HCT116 (cell line): ENCODE measurements around the gene SCFD2. TPM values are rescaled to one million over a fixed set of nuclear protein-coding genes. Genes with fewer than 3 reads are reported as not detected.

Experiments
- ATAC-seq: fragments of 200-7000 bp; cut with Tn5 transposase; 2 replicates; pipeline ENCODE4 v1.9.1; 2020; ENCODE audit warnings: mild to moderate bottlenecking, moderate library complexity
- BruUV-seq: library from RNA; stranded (reverse); fragments of 400-500 nt; replicated peaks from 2 replicates; lab custom pipeline; 2021; lab: Mats Ljungman, UMichigan
- CTCF ChIA-PET: fragments of 300-600 bp; sonication (Branson Sonifier 250); formaldehyde crosslinking; loops from one replicate; lab custom pipeline; 2021; ENCODE audit warnings: antibody characterized with exemption; lab: Charles Lee
- POLR2A ChIA-PET: fragments of 300-600, 350-600 bp; sonication (Branson Sonifier 250); formaldehyde crosslinking; loops from one replicate; lab custom pipeline; 2021; ENCODE audit warnings: antibody characterized with exemption; lab: Charles Lee
- RAD21 ChIA-PET, 2 experiments: fragments of 300-600 bp; sonication (Branson Sonifier 250); formaldehyde crosslinking; loops; one replicate each; lab custom pipeline; 2023; ENCODE audit warnings: low total read pairs in 2 of 2; ENCODE audit not compliant: uncharacterized antibody in 2 of 2, unreplicated experiment in 2 of 2, low non-redundant PET in 1 of 2; lab: Charles Lee
- DNase-seq: peaks from one replicate; pipeline ENCODE4 v3.0.0-alpha.2; 2010; ENCODE audit warnings: low read depth, low spot score
- H2AFZ ChIP-seq: fragments of 200-600 bp; shearing (Covaris generic), sonication (generic); 2 replicates; pipeline ENCODE4 v1.6.1; 2017; ENCODE audit warnings: low read depth, mixed run types, mixed read lengths, antibody characterized with exemption, low read length; ENCODE audit not compliant: poor library complexity, severe bottlenecking
- H3K27ac ChIP-seq: 2 replicates; pipeline ENCODE4 v1.5.1; 2012; ENCODE audit warnings: low read depth, low read length
- H3K27me3 ChIP-seq: fragments of 200-600 bp; sonication (generic); 2 replicates; pipeline ENCODE4 v1.6.1; 2016; ENCODE audit warnings: mixed run types, low read length, mixed read lengths; ENCODE audit not compliant: insufficient read depth
- H3K36me3 ChIP-seq, 2 experiments: fragments of 200-500 bp in 1 of 2; fragments of 200-600 bp in 1 of 2; sonication (Bioruptor generic) in 1 of 2; sonication (generic) in 1 of 2; 2 replicates each; pipeline versions ENCODE4 v1.5.1 to v1.6.1; 2014 to 2016; ENCODE audit warnings: low read length in 2 of 2, inconsistent platforms in 1 of 2, mixed read lengths in 1 of 2, mixed run types in 1 of 2; ENCODE audit not compliant: insufficient read depth in 2 of 2, control insufficient read depth in 1 of 2
- H3K4me1 ChIP-seq, 2 experiments: fragments of 200-600 bp in 1 of 2; sonication (generic) in 1 of 2; 2 replicates each; pipeline versions ENCODE4 v1.5.1 to v1.6.1; 2012 to 2017; ENCODE audit warnings: low read length in 2 of 2, inconsistent platforms in 1 of 2, mild to moderate bottlenecking in 1 of 2, mixed read lengths in 1 of 2, mixed run types in 1 of 2, moderate library complexity in 1 of 2; ENCODE audit not compliant: insufficient read depth in 2 of 2, control insufficient read depth in 1 of 2
- H3K4me2 ChIP-seq: fragments of 200-600 bp; sonication (generic); 2 replicates; pipeline ENCODE4 v1.6.1; 2017; ENCODE audit warnings: mixed run types, low read length, mixed read lengths
- H3K4me3 ChIP-seq, 2 experiments: fragments of 200-600 bp in 1 of 2; sonication (generic) in 1 of 2; replicated peaks in 1 of 2; 2 replicates each; pipeline ENCODE4 v1.5.1; 2011 to 2016; ENCODE audit warnings: low read length in 2 of 2, control low read depth in 1 of 2, low read depth in 1 of 2, mild to moderate bottlenecking in 1 of 2, mixed read lengths in 1 of 2, mixed run types in 1 of 2
- H3K79me2 ChIP-seq: fragments of 200-600 bp; sonication (generic); 2 replicates; pipeline ENCODE4 v1.6.1; 2017; ENCODE audit warnings: mild to moderate bottlenecking, mixed run types, low read length, moderate library complexity, mixed read lengths; ENCODE audit not compliant: insufficient read depth
- H3K9ac ChIP-seq: fragments of 200-600 bp; sonication (generic); 2 replicates; pipeline ENCODE4 v1.6.1; 2016; ENCODE audit warnings: low read length, mixed read lengths
- H3K9me2 ChIP-seq: fragments of 200-600 bp; sonication (generic), shearing (Covaris generic); 2 replicates; pipeline ENCODE4 v1.6.1; 2017; ENCODE audit warnings: mixed run types, mild to moderate bottlenecking, moderate library complexity; ENCODE audit not compliant: insufficient read depth
- H3K9me3 ChIP-seq, 2 experiments: fragments of 200-500 bp in 1 of 2; fragments of 200-600 bp in 1 of 2; sonication (Bioruptor generic) in 1 of 2; sonication (generic) in 1 of 2; 2 replicates each; pipeline ENCODE4 v1.6.1; 2014 to 2017; ENCODE audit warnings: low read length in 2 of 2, mixed read lengths in 2 of 2, inconsistent platforms in 1 of 2, low read depth in 1 of 2, mild to moderate bottlenecking in 1 of 2, mixed run types in 1 of 2, moderate library complexity in 1 of 2; ENCODE audit not compliant: control insufficient read depth in 1 of 2, insufficient read depth in 1 of 2
- H4K20me1 ChIP-seq: fragments of 200-600 bp; sonication (generic), shearing (Covaris generic); 2 replicates; pipeline ENCODE4 v1.6.1; 2017; ENCODE audit warnings: mixed run types, mild to moderate bottlenecking, moderate library complexity; ENCODE audit not compliant: insufficient read depth
- CEBPB ChIP-seq: IDR thresholded peaks from 2 replicates; pipeline ENCODE4 v1.6.1; 2012; ENCODE audit warnings: low read depth
- RAD21 ChIP-seq: IDR thresholded peaks from 2 replicates; pipeline ENCODE4 v1.6.1; 2012; ENCODE audit warnings: low read depth, mild to moderate bottlenecking
- ZNF274 ChIP-seq: fragments of 200-500 bp; sonication (Bioruptor generic); IDR thresholded peaks from 2 replicates; pipeline ENCODE4 v1.6.1; 2014; ENCODE audit warnings: mild to moderate bottlenecking, low read depth, low read length, inconsistent platforms
- intact Hi-C: fragments of 100-400 bp; cut with micrococcal nuclease; formaldehyde crosslinking; loops from 2 replicates; pipeline ENCODE4 v1.10.0; 2022
- total RNA-seq: library from RNA; stranded (reverse); gene quantifications from one replicate; pipeline ENCODE4 v1.2.1, GENCODE V29; 2021; ENCODE audit not compliant: unreplicated experiment
- TF ChIP-seq, protein P1 (sequence below), 3 experiments: fragments of 200-600 bp in 1 of 3; sonication (generic) in 1 of 3; IDR thresholded peaks in 2 of 3; conservative IDR thresholded peaks in 1 of 3; 2 replicates each; pipeline ENCODE4 v1.5.1; 2012 to 2017; ENCODE audit warnings: low read depth in 2 of 3, low read length in 2 of 3, antibody characterized with exemption in 1 of 3, borderline replicate concordance in 1 of 3, control low read depth in 1 of 3, mild to moderate bottlenecking in 1 of 3, mixed read lengths in 1 of 3, mixed run types in 1 of 3, moderate library complexity in 1 of 3; ENCODE audit not compliant: insufficient read depth in 1 of 3

Gene SCFD2
- total RNA-seq, 1 experiment from 2014 or later: 13.6 TPM

DNA sequence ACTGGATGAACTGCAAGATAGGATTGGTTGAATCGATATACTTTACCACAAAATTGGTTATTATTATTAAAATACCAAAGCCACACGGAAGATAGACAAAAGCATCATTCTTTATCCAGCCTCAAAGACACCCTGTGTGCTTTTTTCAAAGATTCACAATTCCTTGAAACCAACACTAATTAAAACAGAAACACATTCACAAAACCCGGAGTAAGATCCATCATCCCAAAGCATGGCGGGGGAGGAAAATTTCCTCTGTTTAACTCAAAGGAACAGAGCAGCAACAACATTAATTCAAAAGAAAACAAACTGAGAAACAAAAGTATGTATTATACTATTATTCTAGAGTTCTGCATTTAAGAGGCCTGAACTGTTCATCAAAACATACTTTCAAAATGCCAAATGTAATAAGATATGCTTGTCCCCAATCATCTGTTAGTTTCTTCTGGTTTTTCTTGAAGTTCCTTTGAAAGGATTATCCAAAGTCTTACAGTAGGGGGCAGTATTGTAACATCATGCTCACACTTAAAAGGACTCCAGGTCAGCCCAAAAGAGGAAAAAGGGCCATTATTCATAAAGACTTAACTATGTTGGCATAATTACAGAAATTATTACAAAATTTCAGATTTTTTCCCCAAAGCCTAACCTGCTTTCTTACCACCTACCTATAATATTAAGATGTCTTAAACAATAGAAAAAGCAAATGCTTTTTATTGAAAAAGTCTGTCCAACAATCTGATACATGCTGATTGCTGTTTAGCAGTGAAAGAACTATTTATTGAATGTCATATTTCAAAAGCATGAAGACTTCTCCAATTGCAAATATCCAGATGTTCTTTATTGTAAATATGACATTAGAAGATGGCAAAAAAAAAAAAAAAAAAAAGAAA, 168.7 kb downstream of the SCFD2 start:
- Histone ChIP-seq H4K20me1 (no peaks in the 10 kb centered on the region), H3K9me3 (no peaks in the 10 kb centered on the region), H3K79me2 (no peaks in the 10 kb centered on the region), H3K4me1 (no peaks in the 10 kb centered on the region), H3K9me2 (no peaks in the 10 kb centered on the region), H3K27ac (no peak overlapping the region), H3K4me3 (no peak overlapping the region), H3K9ac (no peak overlapping the region), H3K4me2 (no peak overlapping the region), H3K36me3 (no peaks in the 10 kb centered on the region), H3K27me3 (no peaks in the 10 kb centered on the region), H2AFZ (no peak overlapping the region)
- TF ChIP-seq CEBPB: no peak
- TF ChIP-seq RAD21: peak; percentile 81
- TF ChIP-seq, protein P1, sequence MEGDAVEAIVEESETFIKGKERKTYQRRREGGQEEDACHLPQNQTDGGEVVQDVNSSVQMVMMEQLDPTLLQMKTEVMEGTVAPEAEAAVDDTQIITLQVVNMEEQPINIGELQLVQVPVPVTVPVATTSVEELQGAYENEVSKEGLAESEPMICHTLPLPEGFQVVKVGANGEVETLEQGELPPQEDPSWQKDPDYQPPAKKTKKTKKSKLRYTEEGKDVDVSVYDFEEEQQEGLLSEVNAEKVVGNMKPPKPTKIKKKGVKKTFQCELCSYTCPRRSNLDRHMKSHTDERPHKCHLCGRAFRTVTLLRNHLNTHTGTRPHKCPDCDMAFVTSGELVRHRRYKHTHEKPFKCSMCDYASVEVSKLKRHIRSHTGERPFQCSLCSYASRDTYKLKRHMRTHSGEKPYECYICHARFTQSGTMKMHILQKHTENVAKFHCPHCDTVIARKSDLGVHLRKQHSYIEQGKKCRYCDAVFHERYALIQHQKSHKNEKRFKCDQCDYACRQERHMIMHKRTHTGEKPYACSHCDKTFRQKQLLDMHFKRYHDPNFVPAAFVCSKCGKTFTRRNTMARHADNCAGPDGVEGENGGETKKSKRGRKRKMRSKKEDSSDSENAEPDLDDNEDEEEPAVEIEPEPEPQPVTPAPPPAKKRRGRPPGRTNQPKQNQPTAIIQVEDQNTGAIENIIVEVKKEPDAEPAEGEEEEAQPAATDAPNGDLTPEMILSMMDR (IDR thresholded peaks at IDR 0.05 in 2 of 3, conservative IDR thresholded peaks at IDR 0.05 in 1 of 3; ENCODE audit: borderline replicate concordance in 1 of 3, insufficient read depth in 1 of 3, low read depth in 2 of 3, low read length in 2 of 3): peak; percentile 61 to 81 (median 65); a peak in 5 of 6 replicates
- no peak for TF ChIP-seq ZNF274
- ATAC-seq (peak; percentile 76), DNase-seq (peak; percentile 70)
- RAD21 ChIA-PET: interaction anchor here (0.7 to 1.4 kb wide), 3 partner anchors 509 to 1037 kb away, joined by 3 to 6 read pairs (median 4); no protein-coding TSS in a partner anchor
- intact Hi-C loops: loop anchor here (1.0 to 10.0 kb wide), 5 partner anchors 395 to 1037 kb away; partner anchors contain the start of gene LNX1
- POLR2A ChIA-PET: no interaction called here
- no TSS peak for BruUV-seq
- CTCF ChIA-PET: interaction anchor here (0.7 to 2.0 kb wide), 4 partner anchors 9 to 1037 kb away, joined by 3 to 13 read pairs (median 4); no protein-coding TSS in a partner anchor
